Smooth muscle cell (in vitro differentiated cells): ENCODE data around the gene NYAP1. TPM values are rescaled to one million over a fixed set of nuclear protein-coding genes. Genes with fewer than 3 reads are reported as not detected.

ENCODE experiments used
- DNase-seq: peaks from one replicate; lab custom pipeline; 2025; ENCODE audit not compliant: unreplicated experiment; lab: John Stamatoyannopoulos, UW
- H2AFZ ChIP-seq: fragments of 200-600 bp; sonication (generic); 2 replicates; pipeline ENCODE4 v1.6.0; 2016; ENCODE audit warnings: antibody characterized with exemption, low read depth, mild to moderate bottlenecking
- H3F3A ChIP-seq: fragments of 200-600 bp; sonication (generic); 2 replicates; pipeline ENCODE4 v1.6.0; 2017; ENCODE audit warnings: antibody characterized with exemption, low read depth
- H3K27ac ChIP-seq: fragments of 200-600 bp; sonication (generic); 2 replicates; pipeline ENCODE4 v1.5.1; 2016; ENCODE audit warnings: low read depth, mild to moderate bottlenecking
- H3K27me3 ChIP-seq: fragments of 200-600 bp; sonication (generic); 2 replicates; pipeline ENCODE4 v1.6.1; 2016; ENCODE audit warnings: low read depth, mild to moderate bottlenecking
- H3K36me3 ChIP-seq: fragments of 200-600 bp; sonication (generic); 2 replicates; pipeline ENCODE4 v1.5.1; 2016; ENCODE audit warnings: low read depth
- H3K4me1 ChIP-seq: fragments of 200-600 bp; sonication (generic); 2 replicates; pipeline ENCODE4 v1.5.1; 2016; ENCODE audit warnings: low read depth
- H3K4me2 ChIP-seq: fragments of 200-600 bp; sonication (generic); 2 replicates; pipeline ENCODE4 v1.6.0; 2016; ENCODE audit warnings: mild to moderate bottlenecking
- H3K4me3 ChIP-seq: fragments of 200-600 bp; sonication (generic); 2 replicates; pipeline ENCODE4 v1.5.1; 2016; ENCODE audit warnings: mild to moderate bottlenecking
- H3K79me2 ChIP-seq: fragments of 200-600 bp; sonication (generic); 2 replicates; pipeline ENCODE4 v1.6.0; 2016; ENCODE audit warnings: low read depth, mild to moderate bottlenecking
- H3K9ac ChIP-seq: fragments of 200-600 bp; sonication (generic); 2 replicates; pipeline ENCODE4 v1.6.0; 2016; ENCODE audit warnings: low read depth
- H3K9me3 ChIP-seq: fragments of 200-600 bp; sonication (generic); replicated peaks from 2 replicates; pipeline ENCODE4 v1.5.1; 2016; ENCODE audit warnings: low read depth
- H4K20me1 ChIP-seq: fragments of 200-600 bp; sonication (generic); 2 replicates; pipeline ENCODE4 v1.6.0; 2016; ENCODE audit warnings: low read depth
- WGBS: methylation state at CpG from one replicate; pipeline ENCODE4 v1.1.7; 2016; ENCODE audit warnings: low lambda C conversion rate; 5-methylcytosine and 5-hydroxymethylcytosine counted together
- polyA plus RNA-seq: library from polyadenylated mRNA; unstranded; fragments of >200 nt; fragmentation: Nextera tagmentation; extraction: Ambion mirVana; gene quantifications from 2 replicates; pipeline ENCODE4 v1.2.1, GENCODE V29; 2016
- total RNA-seq: library from RNA; depleted of rRNA; stranded (reverse); fragments of >200 nt; gene quantifications from 2 replicates; pipeline ENCODE4 v1.2.3, GENCODE V29; 2014
- TF ChIP-seq, protein P1 (sequence below): fragments of 200-600 bp; sonication (generic); IDR thresholded peaks from 2 replicates; pipeline ENCODE4 v1.5.1; 2017; ENCODE audit warnings: borderline replicate concordance, mild to moderate bottlenecking, antibody characterized with exemption; ENCODE audit not compliant: insufficient read depth, poor library complexity, severe bottlenecking

Gene NYAP1
- total and polyA plus RNA-seq, 2 experiments from 2014 or later: 2.3 TPM; not detected in 1

DNA sequence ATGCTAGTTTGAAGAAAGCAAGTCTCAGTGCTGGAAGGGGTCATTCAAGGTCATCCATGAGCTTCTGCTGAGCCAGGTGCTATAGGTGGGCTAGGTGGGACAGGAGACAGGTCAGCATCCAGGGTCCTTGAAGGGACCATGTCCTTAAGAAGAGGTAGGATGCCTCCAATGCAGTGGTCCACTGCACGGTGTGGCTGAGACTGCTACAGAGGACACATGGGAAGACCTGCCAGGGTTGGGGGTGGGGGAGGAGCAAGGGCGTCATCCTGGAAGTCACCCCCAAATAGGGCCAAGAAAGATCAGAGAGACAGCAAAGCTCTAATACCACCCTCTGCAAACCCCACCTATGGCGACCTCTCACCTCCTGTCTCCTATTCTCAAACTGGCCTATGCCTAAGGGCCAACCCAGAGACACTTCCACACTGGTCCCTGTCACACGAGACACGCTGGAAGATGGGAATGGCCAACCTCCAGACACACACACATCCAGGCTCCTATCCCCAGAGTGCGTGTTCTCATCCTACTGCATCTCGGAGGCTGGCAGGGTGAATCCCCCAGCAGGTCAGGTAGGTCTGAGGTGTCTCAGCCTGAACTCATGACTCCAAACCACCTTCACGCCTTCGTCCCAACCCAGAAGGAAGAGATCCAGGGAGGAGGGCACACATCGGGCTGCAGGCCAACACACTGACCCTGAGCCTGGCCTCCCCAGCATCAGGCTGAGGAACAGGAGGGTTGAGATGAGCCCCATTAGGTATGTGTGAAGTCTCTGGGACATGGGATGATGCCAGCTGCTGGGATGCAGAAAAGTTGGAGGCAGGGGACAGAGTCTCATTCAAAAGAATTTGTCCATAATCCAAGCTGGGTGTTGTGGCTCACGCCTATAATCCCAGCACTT lies 41.8 kb upstream of the NYAP1 start:
- Histone ChIP-seq H3K27ac (no peak overlapping the region), H3K4me3 (no peak overlapping the region), H4K20me1 (no peaks in the 10 kb centered on the region), H3K4me1 (no peaks in the 10 kb centered on the region), H3F3A (peaks cover 5% of the 10 kb centered on the region), H3K9ac (no peak overlapping the region), H3K4me2 (no peak overlapping the region), H3K36me3 (no peaks in the 10 kb centered on the region), H3K9me3 (no peaks in the 10 kb centered on the region), H2AFZ (no peak overlapping the region), H3K79me2 (no peaks in the 10 kb centered on the region), H3K27me3 (no peaks in the 10 kb centered on the region)
- DNase-seq: no peak
- WGBS: 97% methylated on average over 11 of the region's 11 CpGs
- TF ChIP-seq, protein P1, sequence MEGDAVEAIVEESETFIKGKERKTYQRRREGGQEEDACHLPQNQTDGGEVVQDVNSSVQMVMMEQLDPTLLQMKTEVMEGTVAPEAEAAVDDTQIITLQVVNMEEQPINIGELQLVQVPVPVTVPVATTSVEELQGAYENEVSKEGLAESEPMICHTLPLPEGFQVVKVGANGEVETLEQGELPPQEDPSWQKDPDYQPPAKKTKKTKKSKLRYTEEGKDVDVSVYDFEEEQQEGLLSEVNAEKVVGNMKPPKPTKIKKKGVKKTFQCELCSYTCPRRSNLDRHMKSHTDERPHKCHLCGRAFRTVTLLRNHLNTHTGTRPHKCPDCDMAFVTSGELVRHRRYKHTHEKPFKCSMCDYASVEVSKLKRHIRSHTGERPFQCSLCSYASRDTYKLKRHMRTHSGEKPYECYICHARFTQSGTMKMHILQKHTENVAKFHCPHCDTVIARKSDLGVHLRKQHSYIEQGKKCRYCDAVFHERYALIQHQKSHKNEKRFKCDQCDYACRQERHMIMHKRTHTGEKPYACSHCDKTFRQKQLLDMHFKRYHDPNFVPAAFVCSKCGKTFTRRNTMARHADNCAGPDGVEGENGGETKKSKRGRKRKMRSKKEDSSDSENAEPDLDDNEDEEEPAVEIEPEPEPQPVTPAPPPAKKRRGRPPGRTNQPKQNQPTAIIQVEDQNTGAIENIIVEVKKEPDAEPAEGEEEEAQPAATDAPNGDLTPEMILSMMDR: no peak

DNA sequence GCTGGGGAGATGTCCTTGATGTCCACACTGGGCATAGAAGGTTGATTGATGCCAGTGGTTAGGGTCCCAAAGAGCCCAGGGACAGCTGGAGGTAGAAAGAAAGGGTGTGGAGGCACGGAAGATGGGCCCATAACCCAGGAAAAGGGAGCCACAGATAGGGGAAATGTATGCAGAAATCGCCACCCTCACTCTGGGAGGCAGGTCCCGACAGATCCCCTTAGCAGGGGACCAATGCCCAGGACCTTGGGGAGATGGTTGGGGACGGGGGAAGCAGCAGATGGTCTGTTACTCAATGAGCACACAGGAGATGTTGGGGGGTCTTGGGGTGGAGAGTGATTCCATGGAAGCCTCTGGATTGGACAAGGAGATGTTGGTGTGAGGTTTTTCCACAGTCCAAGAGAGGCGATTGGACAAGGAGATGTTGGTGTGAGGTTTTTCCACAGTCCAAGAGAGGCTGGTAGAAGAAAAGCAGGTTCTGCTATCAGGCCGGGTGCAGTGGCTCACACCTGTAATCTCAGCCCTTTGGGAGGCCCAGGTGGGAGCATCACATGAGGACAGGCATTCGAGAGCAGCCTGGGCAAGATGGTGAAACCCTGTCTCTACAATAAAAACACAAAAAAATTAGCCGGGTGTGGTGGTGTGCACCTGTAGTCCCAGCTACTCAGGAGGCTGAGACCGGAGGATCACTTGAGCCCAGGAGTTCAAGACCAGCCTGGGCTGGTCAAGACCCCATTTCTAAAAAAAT lies 40.5 kb upstream of the NYAP1 start:
- peaks cover 5% of the 10 kb centered on the region for H3F3A ChIP-seq
- H3K36me3 ChIP-seq: no peaks in the 10 kb centered on the region
- H3K4me2 ChIP-seq: no peak overlapping the region
- DNase-seq: no peak
- 96% methylated on average over 9 of the region's 9 CpGs for WGBS
- no peaks in the 10 kb centered on the region for H3K4me1 ChIP-seq
- no peaks in the 10 kb centered on the region for H3K79me2 ChIP-seq
- no peak overlapping the region for H3K9ac ChIP-seq
- H4K20me1 ChIP-seq: no peaks in the 10 kb centered on the region
- H2AFZ ChIP-seq: no peak overlapping the region
- H3K27me3 ChIP-seq: no peaks in the 10 kb centered on the region
- H3K27ac ChIP-seq: no peak overlapping the region
- H3K4me3 ChIP-seq: no peak overlapping the region
- H3K9me3 ChIP-seq: no peaks in the 10 kb centered on the region
- TF ChIP-seq, protein P1: no peak

DNA sequence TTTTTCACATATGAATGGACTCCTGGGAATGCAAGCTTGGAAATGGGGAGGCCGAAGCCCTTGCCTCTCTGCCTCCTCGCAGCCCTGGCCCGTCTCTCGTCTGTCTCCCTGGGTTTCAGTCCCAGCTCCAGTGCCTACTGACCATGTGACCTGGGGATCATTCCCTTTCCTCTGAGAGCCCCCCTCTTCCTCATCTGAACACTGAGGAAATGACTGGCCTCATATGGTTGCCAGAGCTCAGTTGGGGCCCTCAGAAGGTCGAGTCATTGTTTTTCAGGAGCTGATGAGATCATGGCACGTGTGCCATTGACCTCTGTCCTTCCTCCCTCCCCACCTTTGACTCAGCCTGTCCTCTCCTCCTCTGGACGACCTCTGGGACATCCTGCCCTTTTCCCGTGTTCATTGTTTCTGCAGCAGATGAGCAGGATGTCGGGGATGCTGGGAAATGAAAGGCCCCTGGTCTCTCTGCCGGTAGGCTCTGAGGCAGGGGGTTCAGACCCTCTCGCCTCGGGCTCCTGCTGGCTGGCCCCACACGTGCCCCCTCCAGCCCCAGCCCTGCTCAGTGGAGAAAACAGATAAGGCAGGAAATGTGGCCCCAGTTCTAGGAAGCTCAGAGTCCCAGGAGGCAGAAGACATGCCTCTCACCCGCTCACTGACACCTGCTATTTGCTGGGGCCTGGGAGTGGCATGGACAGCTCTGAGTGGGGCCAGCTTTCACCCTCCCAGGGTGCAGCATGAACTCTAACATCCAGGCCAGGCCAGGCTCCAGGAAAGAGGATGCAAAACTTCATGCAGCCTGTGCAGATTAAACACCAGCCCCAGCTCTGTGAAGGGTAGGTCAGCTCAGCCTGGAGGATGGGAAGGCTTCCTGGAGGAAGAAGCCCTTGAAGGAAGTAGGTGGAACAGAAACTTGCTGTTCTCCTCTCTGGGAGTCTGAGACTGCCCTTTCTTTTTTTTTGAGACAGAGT lies 39.1 kb upstream of the NYAP1 start:
- Histone ChIP-seq H3K27me3 (no peaks in the 10 kb centered on the region), H3K36me3 (no peaks in the 10 kb centered on the region), H3K4me1 (no peaks in the 10 kb centered on the region), H3F3A (no peaks in the 10 kb centered on the region), H3K27ac (no peak overlapping the region), H2AFZ (no peak overlapping the region), H3K4me2 (no peak overlapping the region), H4K20me1 (no peaks in the 10 kb centered on the region), H3K4me3 (no peak overlapping the region), H3K79me2 (no peaks in the 10 kb centered on the region), H3K9ac (no peak overlapping the region), H3K9me3 (no peaks in the 10 kb centered on the region)
- no peak for DNase-seq
- TF ChIP-seq, protein P1: no peak
- 67% methylated on average over 14 of the region's 14 CpGs for WGBS
